Thyroid gland (tissue), 4 donors: ENCODE measurements around the gene ADAMTSL1.

Source experiments
- POLR2A ChIP-seq, 2 donors: fragments of 450-650 bp; IDR thresholded peaks; one replicate each; pipeline ENCODE4 v1.6.1; 2017; ENCODE audit warnings: antibody characterized with exemption in 2 of 2, mild to moderate bottlenecking in 2 of 2, moderate library complexity in 1 of 2
- TF ChIP-seq, protein P1 (sequence below), 6 experiments: fragments of 200-600 bp in 3 of 6; fragments of 450-650 bp in 3 of 6; sonication (generic) in 3 of 6; IDR thresholded peaks; one replicate each; pipeline ENCODE4 v1.5.1; 2016 to 2019; ENCODE audit warnings: antibody characterized with exemption in 6 of 6, mild to moderate bottlenecking in 2 of 6, inconsistent platforms in 1 of 6, moderate library complexity in 1 of 6

DNA sequence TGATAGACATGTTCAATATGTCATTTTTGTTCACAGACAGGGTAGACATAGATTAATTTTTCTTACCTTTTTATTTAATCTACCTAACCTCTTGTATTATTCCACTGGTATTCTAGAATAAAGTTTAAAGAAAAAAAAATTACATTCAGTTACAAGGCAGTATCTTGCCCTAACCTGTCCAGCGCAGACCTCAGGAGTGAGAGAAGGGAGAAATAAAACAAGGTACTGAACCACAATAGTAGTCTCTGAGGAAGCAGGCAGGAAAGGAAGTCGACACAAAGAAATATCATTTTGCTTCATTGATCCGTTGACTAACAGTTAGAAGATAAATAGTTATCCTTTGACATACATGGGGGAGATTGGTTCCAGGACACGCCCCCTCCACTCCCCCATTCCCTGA, 12.5 kb upstream of the ADAMTSL1 start:
- TF ChIP-seq POLR2A (IDR thresholded peaks at IDR 0.05) = no peak
- TF ChIP-seq, protein P1, sequence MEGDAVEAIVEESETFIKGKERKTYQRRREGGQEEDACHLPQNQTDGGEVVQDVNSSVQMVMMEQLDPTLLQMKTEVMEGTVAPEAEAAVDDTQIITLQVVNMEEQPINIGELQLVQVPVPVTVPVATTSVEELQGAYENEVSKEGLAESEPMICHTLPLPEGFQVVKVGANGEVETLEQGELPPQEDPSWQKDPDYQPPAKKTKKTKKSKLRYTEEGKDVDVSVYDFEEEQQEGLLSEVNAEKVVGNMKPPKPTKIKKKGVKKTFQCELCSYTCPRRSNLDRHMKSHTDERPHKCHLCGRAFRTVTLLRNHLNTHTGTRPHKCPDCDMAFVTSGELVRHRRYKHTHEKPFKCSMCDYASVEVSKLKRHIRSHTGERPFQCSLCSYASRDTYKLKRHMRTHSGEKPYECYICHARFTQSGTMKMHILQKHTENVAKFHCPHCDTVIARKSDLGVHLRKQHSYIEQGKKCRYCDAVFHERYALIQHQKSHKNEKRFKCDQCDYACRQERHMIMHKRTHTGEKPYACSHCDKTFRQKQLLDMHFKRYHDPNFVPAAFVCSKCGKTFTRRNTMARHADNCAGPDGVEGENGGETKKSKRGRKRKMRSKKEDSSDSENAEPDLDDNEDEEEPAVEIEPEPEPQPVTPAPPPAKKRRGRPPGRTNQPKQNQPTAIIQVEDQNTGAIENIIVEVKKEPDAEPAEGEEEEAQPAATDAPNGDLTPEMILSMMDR (IDR thresholded peaks at IDR 0.05) = no peak
